GM18498 (cell line): ENCODE data around the gene FUOM.
A peak's percentile ranks its signal among the peaks of the same experiment; 100 is the strongest.

Source experiments
- ATAC-seq: cut with Tn5 transposase; IDR thresholded peaks from one replicate; pipeline ENCODE4 v1.9.1; 2021; ENCODE audit warnings: mild to moderate bottlenecking, moderate library complexity; ENCODE audit not compliant: unreplicated experiment

Gene FUOM, protein sequence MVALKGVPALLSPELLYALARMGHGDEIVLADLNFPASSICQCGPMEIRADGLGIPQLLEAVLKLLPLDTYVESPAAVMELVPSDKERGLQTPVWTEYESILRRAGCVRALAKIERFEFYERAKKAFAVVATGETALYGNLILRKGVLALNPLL

DNA sequence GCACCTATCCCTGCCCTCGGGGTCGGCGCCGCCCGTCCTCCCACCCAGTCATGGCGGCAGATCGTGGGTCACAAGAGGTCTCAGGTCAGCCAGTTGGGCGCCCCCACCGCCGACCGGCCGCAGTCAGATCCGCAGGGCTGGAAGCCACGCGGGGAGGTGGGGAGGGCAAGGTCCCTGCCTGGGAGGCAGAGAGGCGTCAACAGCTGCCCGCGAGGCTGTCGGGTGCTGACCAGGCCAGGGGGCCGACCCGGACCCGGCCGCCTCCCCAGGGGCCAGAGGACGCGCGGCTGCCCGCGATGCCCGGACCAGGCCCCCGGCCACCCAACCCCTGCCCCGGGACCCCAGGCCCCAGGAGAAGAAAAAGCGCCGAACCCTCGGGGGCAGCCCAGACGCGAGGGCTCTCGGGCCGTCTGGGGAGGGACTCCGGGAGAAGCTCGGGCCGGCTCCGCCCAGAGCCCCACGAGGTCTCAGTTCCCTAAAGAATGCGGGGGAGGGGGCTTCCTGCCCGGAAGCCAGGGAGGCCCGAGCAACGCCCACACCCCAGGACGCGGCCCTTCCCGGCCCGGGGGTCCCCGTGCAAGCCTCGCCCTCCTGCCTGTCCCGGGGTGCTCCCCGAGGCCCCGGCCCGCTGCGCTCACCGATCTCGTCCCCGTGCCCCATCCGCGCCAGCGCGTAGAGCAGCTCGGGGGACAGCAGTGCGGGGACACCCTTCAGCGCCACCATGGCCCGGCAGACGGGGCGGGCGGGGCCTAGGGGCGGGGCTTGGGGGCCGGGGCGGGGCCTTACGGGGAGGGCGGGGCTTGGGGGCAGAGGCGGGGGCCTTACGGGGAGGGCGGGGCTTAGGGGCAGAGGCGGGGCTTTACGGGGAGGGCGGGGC is at the start of gene FUOM:
FUOM (minus strand) TSS at position 735 of the 877 bp plus-strand sequence; CDS start at position 723, 12 bp downstream.
- peak; percentile 63 for ATAC-seq

DNA sequence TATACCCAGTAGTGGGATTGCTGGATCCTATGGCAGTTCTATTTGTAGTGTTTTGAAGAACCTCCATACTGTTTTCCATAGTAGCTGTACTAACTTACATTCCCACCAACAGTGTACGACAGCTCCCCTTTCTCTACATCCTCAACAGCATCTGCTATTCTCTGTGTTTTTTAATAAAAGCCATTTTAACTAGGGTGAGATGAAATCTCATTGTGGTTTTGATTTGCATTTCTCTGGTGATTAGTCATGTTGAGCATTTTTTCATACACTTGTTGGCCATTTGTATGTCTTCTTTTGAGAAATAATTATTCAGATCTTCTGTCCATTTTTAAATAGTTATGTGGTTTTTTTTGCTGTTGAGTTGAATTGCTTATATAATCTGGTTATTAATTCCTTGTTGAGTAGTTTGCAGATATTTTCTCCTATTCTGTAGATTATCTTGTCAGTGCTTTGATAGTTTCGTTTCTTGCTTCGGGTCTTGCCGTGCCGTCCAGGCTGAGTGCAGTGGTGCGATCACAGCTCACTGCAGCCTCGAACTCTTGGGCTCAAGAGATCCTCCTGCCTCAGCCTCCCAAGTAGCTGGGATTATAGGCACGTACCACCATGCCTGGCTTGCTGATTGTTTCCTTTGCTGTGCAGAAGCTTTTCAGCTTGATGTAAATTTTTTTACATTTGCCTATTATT is 48.2 kb upstream of the FUOM start:
- ATAC-seq, result no peak

DNA sequence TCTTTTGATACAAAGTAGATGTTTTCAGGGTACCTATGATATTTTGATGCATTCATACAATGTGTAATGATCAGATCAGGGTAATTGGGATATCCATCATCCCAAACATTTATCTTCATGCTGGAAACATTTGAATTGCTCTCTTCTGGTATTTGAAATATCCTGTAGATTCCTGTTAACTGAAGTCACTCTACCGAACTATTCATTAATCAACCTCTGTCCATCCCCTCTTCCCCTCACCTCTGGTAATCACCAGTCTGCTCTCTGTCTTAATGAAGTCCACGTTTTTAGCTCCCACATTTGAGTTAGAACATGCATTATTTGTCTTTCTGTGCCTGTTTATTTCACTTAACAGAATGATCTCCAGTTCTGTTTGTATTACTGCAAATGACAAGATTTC is 47.5 kb upstream of the FUOM start:
- no peak for ATAC-seq

DNA sequence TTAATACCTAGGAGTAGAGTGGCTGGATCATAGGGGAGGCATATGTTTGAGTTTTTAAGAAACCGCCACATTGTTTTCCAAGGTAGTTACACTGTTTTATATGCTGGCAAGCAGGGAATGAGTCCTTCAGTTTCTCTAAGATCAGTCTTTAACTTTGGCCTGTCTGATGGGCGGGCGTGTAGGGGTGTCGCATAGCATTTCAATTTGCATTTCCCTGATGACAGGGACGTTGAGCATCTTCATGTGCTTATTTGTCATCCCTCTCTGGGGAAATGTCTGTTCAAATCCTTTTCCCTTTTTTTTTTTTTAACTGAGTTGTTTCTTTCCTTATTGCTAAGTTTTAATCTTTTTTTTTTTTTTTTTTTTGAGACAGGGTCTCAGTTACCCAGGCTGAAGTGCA is 46.0 kb upstream of the FUOM start:
- ATAC-seq, result no peak

DNA sequence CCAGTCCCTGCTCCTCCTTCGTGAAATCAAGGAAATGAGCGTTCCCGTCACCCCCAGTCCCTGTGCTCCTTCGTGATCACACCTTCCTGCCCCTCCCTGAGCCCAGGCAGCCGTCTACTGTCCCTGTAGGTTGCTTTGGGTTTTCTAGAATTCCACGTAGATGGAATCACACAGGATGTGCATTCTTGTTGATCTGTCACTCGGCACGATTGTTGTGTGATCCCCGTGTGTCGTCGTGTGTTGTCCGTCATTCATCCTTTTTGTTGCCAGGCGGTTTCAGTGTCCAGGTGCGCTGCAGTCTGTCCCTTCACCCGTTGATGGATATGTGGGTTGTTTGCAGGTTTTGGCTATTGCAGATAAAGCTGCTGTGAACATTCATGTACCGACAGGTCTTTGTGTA is 45.5 kb upstream of the FUOM start:
- ATAC-seq, result no peak

DNA sequence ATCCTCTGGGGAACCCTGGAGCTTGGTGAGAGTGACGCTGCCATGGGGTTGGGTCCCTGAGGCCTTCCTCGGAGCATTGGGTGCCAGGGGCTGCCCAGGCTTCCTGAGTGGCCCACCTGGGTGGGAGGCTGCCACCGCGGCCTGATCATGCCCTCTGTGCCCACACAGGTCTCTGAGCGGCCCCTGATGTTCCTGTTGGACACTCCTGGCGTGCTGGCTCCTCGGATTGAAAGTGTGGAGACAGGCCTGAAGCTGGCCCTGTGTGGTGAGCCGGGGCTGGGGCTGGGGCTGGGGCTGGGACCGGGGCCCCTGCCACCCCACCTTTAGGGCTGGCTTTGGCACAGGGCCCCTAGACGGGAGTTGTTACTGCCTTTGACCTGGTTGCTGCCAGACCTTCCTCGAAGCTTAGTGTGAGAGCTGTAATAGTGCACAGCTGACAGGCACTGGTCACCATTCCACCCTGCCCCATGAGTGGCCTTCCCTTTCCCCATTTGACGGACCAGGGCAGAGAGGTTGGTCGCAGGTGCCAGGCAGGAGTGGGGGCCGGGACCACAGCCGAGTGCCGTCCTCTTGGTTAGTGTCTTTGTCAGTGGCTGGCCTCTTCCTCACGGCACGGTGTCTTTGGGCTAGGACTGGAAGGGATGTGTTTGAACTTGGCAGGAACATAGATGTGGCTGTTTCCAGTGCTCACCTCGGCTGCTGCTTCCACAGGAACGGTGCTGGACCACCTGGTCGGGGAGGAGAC is 44.3 kb upstream of the FUOM start:
- ATAC-seq, result no peak

DNA sequence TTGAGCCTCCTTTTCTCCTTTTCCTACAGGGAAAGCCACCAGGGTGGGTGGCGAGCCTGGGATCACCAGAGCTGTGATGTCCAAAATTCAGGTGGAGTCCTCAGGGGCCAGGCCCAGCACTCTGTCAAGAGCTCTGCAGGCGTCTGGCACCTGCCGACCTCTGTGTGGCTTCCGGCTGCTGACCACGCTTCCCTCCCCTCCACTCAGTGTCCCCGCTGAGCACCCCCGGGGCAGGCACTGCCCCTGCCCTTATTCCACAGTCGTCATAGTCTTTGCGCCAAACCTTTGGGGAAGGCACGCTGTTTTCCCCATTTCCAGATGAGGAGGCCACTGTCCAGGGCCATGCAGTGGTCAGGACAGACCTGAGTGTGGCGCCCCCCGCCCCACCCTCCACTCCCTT is 43.7 kb upstream of the FUOM start:
- peak; percentile 8 for ATAC-seq

DNA sequence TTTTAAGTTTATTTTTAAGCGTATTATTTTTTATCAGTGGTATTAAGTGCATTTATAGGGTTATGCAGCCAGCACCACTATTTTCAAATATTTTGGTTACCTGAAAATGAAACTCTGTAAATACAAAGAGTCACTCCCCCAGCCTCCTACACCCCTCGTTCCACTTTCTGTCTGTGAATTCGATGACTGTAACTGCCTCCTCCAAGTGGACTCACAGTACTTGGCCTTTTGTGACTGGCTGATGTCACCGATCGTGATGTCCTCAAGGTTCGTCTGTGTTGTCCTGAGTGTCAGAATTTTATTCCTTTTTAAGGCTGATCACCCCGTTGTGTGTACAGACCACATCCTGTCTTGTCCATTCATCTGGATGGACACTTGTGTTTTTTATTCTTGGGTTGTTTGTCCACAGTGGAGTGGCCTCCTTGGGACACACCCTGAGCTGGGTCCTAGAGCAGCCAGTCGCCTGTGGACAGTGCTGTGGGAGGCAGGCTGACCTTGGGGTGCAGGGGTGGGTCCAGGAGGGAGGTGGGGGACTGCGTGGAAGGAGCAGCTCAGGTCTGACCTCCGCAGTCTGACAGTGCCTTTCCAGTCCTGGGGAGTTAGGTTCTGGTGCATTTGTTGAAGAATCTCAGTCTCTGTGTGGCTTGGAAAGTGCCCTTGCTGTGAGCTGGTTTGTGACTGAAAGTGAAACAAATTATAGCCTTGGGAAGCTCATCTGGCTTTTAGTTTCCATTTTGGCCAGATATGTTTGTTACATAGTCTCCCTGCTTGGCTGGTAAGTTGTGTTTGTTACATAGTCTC is 43.0 kb upstream of the FUOM start:
- peak; percentile 67 for ATAC-seq

DNA sequence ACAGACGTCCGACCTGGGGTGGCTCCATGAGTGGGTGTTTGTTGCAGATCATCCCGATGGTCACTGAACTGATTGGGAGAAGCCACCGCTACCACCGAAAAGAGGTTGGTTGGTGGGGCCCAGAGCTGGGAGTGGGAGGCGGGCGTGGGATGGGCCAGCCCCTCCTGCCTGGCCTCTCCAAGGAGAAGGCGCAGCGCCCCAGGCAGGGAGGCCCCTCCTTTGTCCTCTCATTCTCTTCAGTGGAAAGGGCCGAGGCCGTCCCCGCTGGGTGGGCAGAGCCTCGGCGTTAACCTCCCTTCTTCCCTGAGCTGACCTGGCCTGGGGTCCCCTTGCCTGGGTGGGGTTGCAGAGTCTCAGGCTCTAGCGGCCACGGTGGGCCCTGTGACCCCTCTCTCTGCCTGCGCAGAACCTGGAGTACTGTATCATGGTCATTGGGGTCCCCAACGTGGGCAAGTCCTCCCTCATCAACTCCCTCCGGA is 41.3 kb upstream of the FUOM start:
- no peak for ATAC-seq

DNA sequence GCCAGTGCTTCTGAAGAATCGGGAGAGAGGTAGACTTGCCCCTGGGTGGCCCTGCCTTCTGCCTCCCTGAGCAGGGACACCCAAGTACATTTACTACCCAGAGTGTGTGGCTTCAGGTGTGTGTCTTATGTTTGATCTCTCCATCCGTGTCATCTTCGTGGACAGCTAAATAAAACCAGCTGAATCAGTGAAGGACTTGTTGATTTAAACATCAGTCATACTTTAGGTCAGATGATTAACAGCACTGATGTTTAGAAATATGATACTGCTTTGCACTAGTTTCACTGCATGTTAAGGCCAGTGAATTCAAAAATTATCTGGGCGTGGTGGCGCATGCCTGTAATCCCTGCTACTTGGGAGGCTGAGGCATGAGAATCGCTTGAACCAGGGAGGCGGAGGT is 40.1 kb upstream of the FUOM start:
- ATAC-seq, result no peak

DNA sequence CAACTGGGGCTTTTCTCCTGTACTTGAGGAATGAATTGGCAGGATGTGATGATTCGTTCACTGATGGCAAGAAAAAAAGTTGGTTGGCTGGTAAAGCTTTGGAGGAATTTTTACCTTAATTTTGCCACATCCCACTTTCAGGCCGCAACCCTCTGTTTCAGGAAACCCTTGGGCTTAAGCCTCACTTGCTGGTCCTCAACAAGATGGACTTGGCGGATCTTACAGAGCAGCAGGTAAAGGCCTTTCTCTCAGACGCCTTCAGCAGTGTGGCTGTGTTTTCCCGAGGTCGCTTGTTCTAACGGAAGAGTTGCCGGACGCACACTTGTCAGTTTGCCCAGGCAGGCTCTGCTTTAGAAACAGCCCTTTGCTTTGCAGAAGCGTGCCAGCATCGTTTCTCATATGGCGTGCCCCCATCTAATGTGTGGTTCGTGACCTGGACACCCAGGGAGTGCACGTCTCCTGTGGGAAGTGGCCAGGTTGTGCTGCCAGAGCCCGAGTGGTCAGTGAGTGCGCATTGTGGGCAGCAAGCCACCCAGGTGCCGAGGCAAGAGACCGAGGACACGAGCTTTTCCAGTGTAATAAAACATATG is 38.3 kb upstream of the FUOM start:
- no peak for ATAC-seq

DNA sequence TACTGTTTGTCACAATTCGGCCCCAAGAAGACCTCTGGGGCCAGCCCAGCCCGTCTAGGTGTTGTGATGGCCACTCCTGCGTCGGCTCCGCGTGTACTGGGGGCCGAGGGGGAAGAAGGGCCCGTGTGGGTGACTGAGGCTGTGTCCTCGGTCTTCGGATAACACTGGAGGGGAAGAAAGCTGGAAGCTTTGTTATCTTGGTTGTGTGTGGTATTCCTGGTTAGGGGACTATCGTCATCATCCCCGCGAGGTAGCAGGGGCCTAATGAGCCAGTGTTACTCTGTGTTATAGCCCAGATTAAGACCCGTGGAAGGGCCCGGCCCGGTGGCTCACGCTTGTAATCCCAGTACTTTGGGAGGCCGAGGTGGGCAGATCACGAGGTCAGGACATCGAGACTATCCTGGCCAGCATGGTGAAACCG is 37.0 kb upstream of the FUOM start:
- no peak for ATAC-seq

DNA sequence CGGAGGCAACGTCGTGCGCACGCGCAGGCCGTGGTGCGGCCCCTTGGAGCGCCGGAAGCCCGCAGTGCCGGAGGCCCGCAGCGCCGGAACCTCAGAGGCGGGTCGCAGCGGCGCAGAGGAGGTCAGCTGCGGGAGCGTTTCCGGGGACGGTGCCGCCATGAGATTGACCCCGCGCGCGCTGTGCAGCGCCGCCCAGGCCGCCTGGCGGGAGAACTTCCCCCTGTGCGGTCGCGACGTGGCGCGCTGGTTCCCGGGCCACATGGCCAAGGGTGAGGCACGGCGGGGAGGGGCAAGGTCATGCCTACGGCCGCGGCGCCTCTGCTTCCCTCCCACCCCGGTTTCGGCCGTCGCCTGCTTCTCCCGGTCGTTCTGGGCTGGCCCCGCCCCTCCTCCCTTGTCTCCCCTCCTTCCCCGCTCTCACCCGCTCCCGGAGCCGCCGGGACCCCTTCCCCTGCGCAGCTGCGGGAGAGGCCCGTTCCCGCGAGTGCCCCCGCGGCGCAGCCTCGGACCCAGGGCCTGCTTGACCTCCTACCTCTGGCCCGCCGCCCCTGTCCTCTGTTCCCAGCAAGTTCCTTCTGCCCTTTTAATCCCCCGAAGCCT is 36.3 kb upstream of the FUOM start, which contains the start of gene MTG1:
MTG1 (plus strand) TSS at position 94 of the 600 bp plus-strand sequence; CDS start at position 158, 64 bp downstream.
- peak; percentile 78 for ATAC-seq

DNA sequence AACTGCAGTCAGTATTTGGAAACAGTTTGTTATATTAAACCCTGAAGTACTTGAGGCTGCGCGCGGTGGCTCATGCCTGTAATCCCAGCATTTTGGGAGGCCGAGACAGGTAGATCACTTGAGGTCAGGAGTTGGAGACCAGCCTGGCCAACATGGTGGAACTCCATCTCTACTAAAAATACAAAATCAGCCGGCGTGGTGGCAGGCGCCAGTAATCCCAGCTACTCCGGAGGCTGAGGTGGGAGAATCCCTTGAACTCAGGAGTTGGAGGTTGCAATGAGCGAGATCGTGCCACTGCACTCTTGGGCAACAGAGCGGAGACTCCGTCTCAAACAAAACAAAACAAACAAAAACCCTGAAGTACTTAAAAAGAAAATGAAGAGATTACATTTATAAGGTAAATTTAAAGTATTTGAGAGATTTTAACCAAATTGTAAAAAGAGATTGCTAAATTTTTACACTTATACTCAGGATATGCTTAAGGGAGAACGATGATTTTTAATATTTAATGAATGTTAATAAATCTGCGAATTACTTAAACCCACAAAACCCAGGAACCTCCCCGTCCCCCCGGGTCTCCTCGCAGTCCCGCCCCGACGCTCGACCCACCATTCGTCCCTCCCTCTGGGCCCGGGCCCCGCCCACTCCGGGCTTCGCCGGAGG is 35.7 kb upstream of the FUOM start:
- ATAC-seq, result no peak

DNA sequence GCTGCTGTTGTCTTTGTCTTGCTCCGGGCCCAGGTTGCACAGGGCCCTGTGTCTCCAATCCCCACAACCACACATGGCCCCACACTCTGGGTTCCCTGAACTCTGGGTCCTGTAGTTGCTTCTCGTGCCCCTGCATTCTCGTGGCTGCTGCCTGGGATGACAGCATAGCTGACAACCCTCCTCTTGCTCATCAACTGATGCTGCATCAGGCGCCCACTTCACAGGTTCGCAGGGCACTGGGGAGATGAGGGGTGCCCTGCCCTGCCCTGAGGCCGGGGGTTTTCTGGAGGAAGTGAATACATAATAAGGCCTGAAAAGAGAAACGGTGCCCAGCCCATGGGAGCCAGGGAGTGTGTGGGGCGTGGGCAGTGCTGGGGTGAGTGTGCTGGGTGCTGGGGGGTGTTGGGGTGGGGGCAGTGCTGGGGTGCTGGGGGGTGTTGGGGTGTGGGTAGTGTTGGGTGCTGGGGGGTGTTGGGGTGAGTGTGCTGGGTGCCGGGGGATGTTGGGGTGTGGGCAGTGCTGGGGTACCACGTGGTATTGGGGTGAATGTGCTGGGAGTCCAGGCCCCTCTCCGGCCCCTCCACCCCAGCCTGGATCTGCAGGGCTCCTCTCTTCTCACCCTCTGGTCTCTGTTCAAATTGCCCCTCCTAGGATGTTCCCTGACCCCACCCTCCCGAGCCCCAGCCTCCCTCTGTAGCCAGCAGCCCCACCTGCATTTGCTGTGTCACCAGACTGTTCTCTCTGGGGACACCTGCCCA is 34.1 kb upstream of the FUOM start:
- no peak for ATAC-seq

DNA sequence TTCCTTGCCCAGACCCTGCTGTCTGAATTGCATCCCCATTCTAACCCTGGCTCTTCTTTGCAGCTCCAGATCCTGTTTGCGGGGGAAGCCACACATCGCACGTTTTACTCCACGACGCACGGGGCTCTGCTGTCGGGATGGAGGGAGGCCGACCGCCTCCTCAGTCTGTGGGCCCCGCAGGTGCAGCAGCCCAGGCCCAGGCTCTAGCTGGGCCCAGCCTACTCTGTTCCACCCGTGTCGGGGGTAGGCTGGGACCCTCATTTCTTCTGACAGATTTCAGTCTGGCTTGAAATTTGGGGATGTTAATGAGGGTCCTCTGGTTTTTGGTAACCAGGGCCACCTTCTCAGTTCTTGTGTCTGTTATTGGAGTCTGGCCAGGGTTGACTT is 33.4 kb upstream of the FUOM start:
- ATAC-seq, result no peak

DNA sequence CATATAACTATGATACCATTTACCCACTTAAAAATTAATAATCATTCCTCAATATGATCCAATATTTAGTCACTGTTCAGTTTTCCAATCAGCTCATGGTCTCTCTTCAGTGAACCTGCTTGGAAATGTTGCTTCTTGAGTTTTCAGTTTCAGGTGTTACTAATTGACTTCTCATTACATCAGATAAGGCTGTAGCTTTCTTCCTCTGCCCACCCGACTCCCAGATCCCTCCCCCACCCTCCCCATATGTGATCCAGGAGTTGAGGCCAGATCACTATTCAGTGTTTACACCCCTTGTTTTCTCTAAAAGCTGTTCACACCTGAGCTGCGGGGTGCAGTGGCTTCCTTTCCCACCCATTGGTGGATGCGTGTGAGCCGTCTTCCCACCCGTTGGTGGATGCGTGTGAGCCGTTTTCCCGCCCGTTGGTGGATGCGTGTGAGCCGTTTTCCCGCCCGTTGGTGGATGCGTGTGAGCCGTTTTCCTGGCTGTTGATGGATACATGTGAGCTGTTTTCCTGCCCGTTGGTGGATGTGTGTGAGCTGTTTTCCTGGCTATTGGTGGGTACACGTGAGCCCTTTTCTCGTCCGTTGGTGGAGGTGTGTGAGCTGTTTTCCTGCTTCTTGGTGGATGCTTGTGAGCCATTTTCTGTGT is 32.9 kb upstream of the FUOM start:
- ATAC-seq, result no peak
